HK-2 (cell line): ENCODE data around the gene CACNA2D3.
"Not testable (repeated sequence)": the region's sequence is repeated elsewhere in the genome, so short reads cannot be mapped to it uniquely, and the experiment has no call there.

Source experiments
- DNase-seq: peaks from one replicate; pipeline ENCODE4 v3.0.0-alpha.2; 2018; ENCODE audit not compliant: unreplicated experiment

CACNA2D3 gene

GRCh38 chr3:54963641-54964040 is 841.3 kb downstream of the CACNA2D3 start:
- no peak for DNase-seq

- DNase-seq = no peak
These were observed 841.7 kb downstream of the CACNA2D3 start for GRCh38 chr3:54964081-54964480.

DNA sequence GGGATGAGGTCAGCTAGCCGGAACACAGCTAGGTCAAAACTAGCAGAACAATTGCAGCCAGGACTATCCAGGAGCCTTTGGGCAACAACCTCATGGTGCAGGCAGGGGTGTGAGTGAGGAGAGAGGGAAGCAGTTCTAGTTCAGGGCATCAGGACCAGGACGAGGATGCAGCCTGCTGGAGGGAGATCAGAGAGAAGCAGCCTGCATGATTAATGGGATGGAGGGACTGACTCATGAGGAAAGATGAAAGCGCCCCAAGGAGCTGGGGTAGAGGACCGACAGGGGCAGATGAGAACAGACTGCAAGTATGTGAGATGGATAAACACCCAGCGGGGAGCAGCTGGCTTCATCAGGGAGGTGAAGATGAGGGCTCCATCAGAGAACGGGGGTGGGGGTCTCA is 843.4 kb downstream of the CACNA2D3 start:
- DNase-seq = no peak

- no peak for DNase-seq
These were observed 844.6 kb downstream of the CACNA2D3 start for GRCh38 chr3:54966979-54967378.

GRCh38 chr3:54967731-54968161 is 845.4 kb downstream of the CACNA2D3 start:
- DNase-seq = no peak

- DNase-seq = no peak
These were observed 846.3 kb downstream of the CACNA2D3 start for GRCh38 chr3:54968546-54969172.

DNA sequence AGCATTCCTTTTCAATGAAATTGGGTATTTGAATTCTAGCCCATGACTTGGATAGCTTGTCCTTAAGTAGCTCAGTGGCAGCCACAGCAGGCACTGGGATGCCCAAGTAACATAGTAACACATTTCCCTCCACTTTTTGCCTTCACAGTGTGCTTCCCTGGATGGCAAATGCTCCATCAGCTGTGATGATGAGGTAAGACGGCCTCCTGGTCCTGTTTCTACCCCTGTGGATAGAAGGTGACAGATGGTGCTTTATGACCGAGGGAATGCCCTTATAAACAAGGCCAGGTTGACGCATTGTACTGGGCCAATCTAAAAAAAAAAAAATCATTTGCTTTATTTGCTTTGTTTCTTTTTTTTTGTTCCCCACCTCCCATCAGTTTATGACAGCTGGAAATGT is 847.3 kb downstream of the CACNA2D3 start:
- no peak for DNase-seq

DNA sequence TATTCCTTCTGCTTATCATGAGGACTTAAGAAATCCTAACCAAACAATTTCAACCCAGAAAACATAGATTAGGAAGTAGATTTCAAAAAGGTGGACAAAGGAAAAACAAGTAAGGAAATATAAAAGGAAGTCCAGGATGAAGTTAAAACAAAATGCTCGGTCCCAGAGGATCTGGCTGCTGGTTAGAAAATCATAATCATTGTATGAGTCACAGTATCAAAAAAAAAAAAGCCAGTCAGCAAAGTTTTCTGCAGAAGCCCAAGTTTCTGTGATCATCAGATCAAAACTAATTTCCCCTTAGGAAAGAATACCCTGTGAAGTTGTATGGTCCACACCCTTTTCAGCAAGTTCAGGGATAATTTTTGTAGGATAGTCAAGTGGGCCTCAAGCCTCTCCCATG is 848.5 kb downstream of the CACNA2D3 start:
- DNase-seq = no peak

DNA sequence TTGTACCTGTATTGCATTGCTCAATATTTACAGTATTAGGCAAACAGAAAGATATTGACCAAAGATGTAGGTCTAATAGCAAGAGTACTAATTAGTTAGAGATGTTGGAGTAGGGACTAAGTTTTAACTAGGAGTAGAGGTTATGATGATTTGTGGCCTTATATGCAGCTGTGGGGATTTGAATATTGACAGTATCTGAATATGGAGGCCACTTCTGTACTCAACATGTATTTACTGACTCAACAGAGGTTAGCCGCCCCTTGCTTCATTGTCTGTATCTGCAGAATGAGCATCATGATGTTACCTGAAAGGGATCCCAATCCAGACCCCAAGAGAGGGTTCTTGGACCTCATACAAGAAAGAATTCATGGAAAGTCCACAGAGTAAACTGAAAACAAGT is 855.1 kb downstream of the CACNA2D3 start:
- DNase-seq = no peak

DNA sequence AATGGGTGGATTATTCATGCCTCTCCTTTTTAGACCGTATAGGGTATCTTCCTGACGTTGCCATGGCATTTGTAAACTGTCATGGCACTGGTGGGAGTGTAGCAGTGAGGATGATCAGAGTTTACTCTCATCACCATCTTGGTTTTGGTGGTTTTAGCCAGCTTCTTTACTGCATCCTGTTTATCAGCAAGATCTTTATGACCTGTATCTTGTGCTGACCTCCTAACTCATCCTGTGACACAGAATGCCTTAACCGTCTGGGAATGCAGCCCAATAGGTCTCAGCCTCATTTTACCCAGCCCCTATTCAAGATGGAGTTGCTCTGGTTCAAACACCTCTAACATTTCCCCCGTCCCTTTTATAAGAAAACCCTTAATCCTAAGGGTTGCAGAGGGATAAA is 855.6 kb downstream of the CACNA2D3 start:
- DNase-seq = not testable (repeated sequence)

- DNase-seq = no peak
These were observed 860.5 kb downstream of the CACNA2D3 start for GRCh38 chr3:54982807-54983206.

GRCh38 chr3:54983266-54984099 is 861.1 kb downstream of the CACNA2D3 start:
- DNase-seq = no peak

GRCh38 chr3:54985856-54986255 is 863.5 kb downstream of the CACNA2D3 start:
- no peak for DNase-seq

GRCh38 chr3:54986294-54986693 is 863.9 kb downstream of the CACNA2D3 start:
- DNase-seq = no peak

- no peak for DNase-seq
These were observed 865.4 kb downstream of the CACNA2D3 start for GRCh38 chr3:54987719-54988118.

GRCh38 chr3:54988302-54988837 is 866.0 kb downstream of the CACNA2D3 start:
- no peak for DNase-seq

- no peak for DNase-seq
These were observed 866.7 kb downstream of the CACNA2D3 start for GRCh38 chr3:54988838-54989630.

DNA sequence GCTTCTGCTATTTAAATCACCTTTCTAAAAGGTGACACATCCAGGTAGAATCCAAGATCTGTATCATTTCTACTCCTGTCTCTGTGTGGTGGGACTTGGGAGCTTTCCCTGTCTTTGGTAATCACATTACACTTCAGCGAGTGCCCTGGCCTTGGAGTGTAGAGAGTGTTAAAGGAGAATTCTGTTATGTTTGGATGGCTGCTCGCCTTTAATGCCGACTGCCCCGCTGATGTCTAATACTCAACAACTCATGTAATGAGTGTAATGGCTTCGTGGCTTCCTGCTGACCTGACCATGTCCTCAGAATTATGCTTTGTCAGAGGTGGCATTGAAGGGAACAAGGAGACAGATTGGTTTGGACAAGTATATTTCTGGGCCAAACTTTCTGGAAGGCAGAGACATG is 871.8 kb downstream of the CACNA2D3 start:
- DNase-seq = no peak

DNA sequence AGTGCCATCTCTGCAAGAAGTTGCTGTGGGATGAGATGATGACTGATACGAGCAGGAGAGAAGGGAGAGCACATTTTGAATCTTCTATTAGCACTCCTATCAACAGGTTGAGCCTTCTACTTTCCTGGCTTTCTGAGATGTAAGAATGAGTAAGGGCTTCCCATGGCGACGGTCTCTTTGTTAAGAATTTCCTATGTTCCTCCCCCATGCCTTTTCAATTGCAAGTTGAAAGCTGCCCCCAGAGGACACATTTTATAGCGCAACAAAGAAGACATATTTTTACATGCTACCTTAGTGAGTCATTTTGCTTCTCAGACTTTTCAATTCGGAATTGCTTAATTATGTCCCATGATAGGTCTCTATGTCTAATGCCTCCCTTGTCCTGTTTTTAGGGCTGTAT is 876.8 kb downstream of the CACNA2D3 start:
- DNase-seq = no peak

GRCh38 chr3:54999811-55000210 is 877.5 kb downstream of the CACNA2D3 start:
- no peak for DNase-seq

- DNase-seq = peak; percentile 19
These were observed 878.2 kb downstream of the CACNA2D3 start for GRCh38 chr3:55000546-55000945.

DNA sequence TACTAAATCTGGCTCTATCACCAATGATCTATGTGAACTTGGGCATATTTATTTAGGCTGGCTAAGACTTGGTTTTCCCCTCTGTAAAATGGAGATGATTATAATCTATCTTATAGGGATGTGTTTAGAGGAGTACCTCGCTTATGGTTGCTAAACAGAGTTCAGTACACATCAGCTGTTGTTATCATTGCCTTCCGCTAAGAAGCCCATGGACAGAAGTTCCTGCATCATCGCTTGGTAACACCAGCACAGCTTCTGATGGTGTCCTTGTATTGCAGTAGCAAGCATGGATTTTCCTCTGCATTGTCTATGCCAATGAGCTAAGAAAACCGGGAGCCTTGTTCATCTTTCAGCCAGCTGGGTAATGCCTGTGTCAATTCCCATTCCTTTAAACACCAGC is 878.6 kb downstream of the CACNA2D3 start:
- no peak for DNase-seq
